Gastroesophageal sphincter (tissue), 3 donors: Measurements from ENCODE around the gene OR51D1.

ENCODE experiments used
- EP300 ChIP-seq: sonication (generic); formaldehyde crosslinking; IDR thresholded peaks from one replicate; pipeline ENCODE4 v1.6.1; 2017; ENCODE audit warnings: antibody characterized with exemption, mild to moderate bottlenecking
- POLR2A ChIP-seq, 2 donors: fragments of 450-650 bp; IDR thresholded peaks; one replicate each; pipeline ENCODE4 v1.6.1; 2017; ENCODE audit warnings: antibody characterized with exemption in 2 of 2, mild to moderate bottlenecking in 2 of 2, moderate library complexity in 1 of 2
- POLR2AphosphoS5 ChIP-seq: sonication (generic); formaldehyde crosslinking; IDR thresholded peaks from one replicate; pipeline ENCODE4 v1.6.1; 2017; ENCODE audit warnings: antibody characterized with exemption
- TF ChIP-seq, protein P1 (sequence below), 4 experiments: fragments of 200-600 bp in 2 of 4; fragments of 450-650 bp in 2 of 4; sonication (generic) in 1 of 4; IDR thresholded peaks; one replicate each; pipeline ENCODE4 v1.5.1; 2017 to 2019; ENCODE audit warnings: antibody characterized with exemption in 4 of 4, mild to moderate bottlenecking in 2 of 4, moderate library complexity in 2 of 4

DNA sequence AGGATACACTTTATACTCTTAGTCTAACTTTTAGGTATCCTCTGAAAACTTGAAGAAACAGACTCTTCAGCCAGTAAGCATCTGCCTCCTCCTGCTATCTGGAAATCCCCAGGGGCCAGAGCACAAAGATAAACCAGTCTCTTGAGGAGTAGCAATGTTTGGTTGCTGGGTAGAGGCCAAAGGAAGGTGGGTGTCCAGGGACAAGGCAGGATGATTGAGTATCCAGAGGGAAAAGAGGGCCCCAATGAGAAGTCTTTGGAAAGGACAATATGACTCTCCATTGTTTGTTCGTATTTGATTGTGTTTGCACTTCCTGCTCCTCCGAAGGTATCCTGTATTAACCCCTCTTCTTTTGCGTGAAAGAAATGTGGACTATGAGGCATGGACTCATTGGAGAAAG is 48.3 kb upstream of the OR51D1 start:
- TF ChIP-seq, protein P1, sequence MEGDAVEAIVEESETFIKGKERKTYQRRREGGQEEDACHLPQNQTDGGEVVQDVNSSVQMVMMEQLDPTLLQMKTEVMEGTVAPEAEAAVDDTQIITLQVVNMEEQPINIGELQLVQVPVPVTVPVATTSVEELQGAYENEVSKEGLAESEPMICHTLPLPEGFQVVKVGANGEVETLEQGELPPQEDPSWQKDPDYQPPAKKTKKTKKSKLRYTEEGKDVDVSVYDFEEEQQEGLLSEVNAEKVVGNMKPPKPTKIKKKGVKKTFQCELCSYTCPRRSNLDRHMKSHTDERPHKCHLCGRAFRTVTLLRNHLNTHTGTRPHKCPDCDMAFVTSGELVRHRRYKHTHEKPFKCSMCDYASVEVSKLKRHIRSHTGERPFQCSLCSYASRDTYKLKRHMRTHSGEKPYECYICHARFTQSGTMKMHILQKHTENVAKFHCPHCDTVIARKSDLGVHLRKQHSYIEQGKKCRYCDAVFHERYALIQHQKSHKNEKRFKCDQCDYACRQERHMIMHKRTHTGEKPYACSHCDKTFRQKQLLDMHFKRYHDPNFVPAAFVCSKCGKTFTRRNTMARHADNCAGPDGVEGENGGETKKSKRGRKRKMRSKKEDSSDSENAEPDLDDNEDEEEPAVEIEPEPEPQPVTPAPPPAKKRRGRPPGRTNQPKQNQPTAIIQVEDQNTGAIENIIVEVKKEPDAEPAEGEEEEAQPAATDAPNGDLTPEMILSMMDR (IDR thresholded peaks at IDR 0.05), result no peak
- no peak for TF ChIP-seq POLR2A (IDR thresholded peaks at IDR 0.05)
- TF ChIP-seq EP300, result no peak
- TF ChIP-seq POLR2AphosphoS5, result no peak
